ENCODE measurements around the gene HJURP. TPM values are rescaled to one million over a fixed set of nuclear protein-coding genes. Genes with fewer than 3 reads are reported as not detected.
"Not testable (repeated sequence)": the region's sequence is repeated elsewhere in the genome, so short reads cannot be mapped to it uniquely, and the experiment has no call there.

The HJURP gene
- total RNA-seq, 4 donors from 2014 or later = under 0.01 to 0.23 (median 0.19) TPM; not detected in 1

DNA sequence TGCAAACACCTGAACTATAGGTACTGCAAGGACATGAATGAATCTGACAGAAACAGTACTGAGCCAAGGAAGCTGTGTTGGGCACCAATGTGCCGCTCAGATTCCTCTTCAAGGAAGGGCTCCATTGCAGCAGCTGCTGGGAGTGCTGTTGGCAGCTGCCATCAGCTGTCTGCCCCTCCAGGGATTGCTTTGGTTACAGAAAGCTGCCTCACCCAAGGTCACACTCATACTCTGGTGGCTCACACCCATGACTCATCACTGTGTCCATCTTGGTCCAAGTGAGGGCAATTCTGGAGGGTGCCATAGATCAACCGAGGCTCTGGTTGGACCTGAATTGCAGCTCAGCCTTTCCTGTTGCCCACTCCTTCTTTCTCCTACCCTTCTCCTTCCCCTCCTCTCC is 38.5 kb upstream of the HJURP start:
- Histone ChIP-seq H3K36me3 (no peaks in the 10 kb centered on the region), H3K9me3 (no peaks in the 10 kb centered on the region), H3K4me3 (no peak overlapping the region), H3K27ac (replicated peaks in 1 of 4) (no peak overlapping the region), H3K27me3 (peaks cover 0 to 22% (median 0%) of the 10 kb centered on the region in 4 donors), H3K4me1 (no peaks in the 10 kb centered on the region)
- 92% methylated on average over 2 of the region's 2 CpGs for WGBS
- intact Hi-C loops (cut with DNase I) = no loop called here
- no peak for DNase-seq (ENCODE audit: extremely low spot score)
- no peak for TF ChIP-seq EP300 (IDR thresholded peaks at IDR 0.05)
- TF ChIP-seq POLR2A (IDR thresholded peaks at IDR 0.05; ENCODE audit: low read depth) = no peak
- no peak for TF ChIP-seq CTCF (IDR thresholded peaks at IDR 0.05)
- TF ChIP-seq POLR2AphosphoS5 (IDR thresholded peaks at IDR 0.05) = no peak

GRCh38 chr2:233882353-233882752 is 28.0 kb upstream of the HJURP start:
- Histone ChIP-seq H3K36me3 (no peaks in the 10 kb centered on the region), H3K27me3 (peaks cover 0 to 8% (median 0%) of the 10 kb centered on the region in 4 donors), H3K4me3 (no peak overlapping the region), H3K9me3 (peaks cover 0 to 19% (median 16%) of the 10 kb centered on the region in 4 donors), H3K4me1 (no peaks in the 10 kb centered on the region), H3K27ac (replicated peaks in 1 of 4) (no peak overlapping the region)
- TF ChIP-seq CTCF (IDR thresholded peaks at IDR 0.05) (no peak), POLR2AphosphoS5 (IDR thresholded peaks at IDR 0.05) (no peak), POLR2A (IDR thresholded peaks at IDR 0.05; ENCODE audit: low read depth) (no peak), EP300 (IDR thresholded peaks at IDR 0.05) (no peak)
- intact Hi-C loops (cut with DNase I) = no loop called here
- no peak for DNase-seq (ENCODE audit: extremely low spot score)

DNA sequence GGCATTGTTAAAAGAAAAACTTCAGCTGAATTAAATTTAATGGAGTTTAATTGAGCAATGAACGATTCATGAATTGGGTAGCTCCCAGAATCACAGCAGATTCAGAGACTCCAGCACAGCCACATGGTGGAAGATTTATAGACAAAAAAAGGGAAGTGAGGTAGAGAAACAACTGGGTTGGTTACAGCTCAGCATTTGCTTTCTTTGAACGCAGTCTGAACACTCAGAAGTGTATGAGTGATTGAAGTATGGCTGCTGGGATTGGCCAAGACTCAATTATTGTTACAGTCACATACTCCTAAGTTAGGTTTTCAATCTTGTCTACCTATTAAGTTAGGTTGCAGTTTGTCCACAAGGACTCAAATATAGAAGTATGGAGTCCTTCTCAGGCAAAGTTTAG is 17.8 kb upstream of the HJURP start:
- peaks cover 0 to 20% (median 4%) of the 10 kb centered on the region in 4 donors for H3K9me3 ChIP-seq
- H3K27ac ChIP-seq (replicated peaks in 1 of 4); intact Hi-C loops (cut with DNase I); H3K4me1 ChIP-seq; H3K4me3 ChIP-seq; DNase-seq (ENCODE audit: extremely low spot score); H3K36me3 ChIP-seq: not testable (repeated sequence)
- 40% methylated on average over 2 of the region's 2 CpGs for WGBS
- H3K27me3 ChIP-seq = peaks cover 0 to 26% (median 2%) of the 10 kb centered on the region in 4 donors

DNA sequence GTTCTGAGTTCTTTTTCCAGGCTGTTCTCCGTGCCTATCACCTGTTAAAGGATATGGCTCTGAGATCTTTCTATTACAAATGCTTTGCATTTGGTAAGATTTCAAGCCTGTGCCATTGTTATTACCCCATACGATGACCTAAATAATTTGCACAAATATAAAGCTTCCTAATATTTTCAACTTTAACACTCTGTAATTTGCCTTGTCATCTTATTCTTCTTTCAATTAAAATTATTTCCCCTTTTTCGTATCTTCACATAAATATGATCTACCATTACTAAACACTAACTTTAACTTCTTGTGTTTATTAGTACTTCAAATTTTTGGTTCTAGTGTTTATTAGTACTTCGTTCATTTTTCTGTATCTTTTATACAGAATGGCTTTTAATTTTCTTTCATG is 17.1 kb upstream of the HJURP start:
- DNase-seq (ENCODE audit: extremely low spot score) = no peak
- H3K9me3 ChIP-seq = peaks cover 0 to 13% (median 2%) of the 10 kb centered on the region in 4 donors
- no peak overlapping the region for H3K27ac ChIP-seq (replicated peaks in 1 of 4)
- no peak overlapping the region for H3K4me3 ChIP-seq
- H3K36me3 ChIP-seq = no peaks in the 10 kb centered on the region
- peaks cover 0 to 26% (median 2%) of the 10 kb centered on the region in 4 donors for H3K27me3 ChIP-seq
- WGBS = 61% methylated on average over 4 of the region's 4 CpGs
- no peak for TF ChIP-seq EP300 (IDR thresholded peaks at IDR 0.05)
- no peak for TF ChIP-seq POLR2AphosphoS5 (IDR thresholded peaks at IDR 0.05)
- TF ChIP-seq CTCF (IDR thresholded peaks at IDR 0.05) = no peak
- TF ChIP-seq POLR2A (IDR thresholded peaks at IDR 0.05; ENCODE audit: low read depth) = no peak
- intact Hi-C loops (cut with DNase I) = no loop called here
- no peaks in the 10 kb centered on the region for H3K4me1 ChIP-seq

DNA sequence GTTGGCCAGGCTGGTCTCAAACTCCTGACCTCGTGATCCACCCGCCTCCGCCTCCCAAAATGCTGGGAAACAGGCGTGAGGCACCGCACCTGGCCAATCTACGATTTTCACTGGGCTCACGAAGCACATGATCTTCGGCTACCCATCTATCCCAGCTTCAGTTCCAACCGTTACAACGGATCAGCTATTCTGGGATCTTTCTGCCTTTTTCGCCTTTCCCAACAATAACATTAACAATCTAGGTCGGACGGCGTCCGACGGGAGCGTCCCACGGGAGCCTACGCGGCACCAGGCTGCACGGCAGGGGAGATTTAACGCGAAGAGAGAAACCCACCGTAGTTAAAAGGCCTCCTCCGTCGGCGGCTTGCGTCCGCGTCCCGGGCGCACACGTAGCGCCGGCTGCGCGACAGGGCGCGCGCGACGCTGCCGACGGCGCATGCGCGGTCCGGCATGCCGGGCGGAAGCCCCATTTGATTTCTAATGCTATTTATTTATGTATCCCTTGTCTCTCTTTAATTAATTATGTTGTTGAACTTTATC is 13.7 kb upstream of the HJURP start, which contains the start of gene MSL3B:
MSL3B (minus strand) TSS at position 394 of the 540 bp plus-strand sequence.
- Histone ChIP-seq H3K4me1 (no peaks in the 10 kb centered on the region), H3K36me3 (no peaks in the 10 kb centered on the region), H3K27ac (replicated peaks in 1 of 4) (peak within 1 kb of the TSS in 3 of 4 donors; percentile 34 to 70 (median 69)), H3K4me3 (peak within 1 kb of the TSS; percentile 52 to 60 (median 55)), H3K9me3 (peaks cover 0 to 6% (median 2%) of the 10 kb centered on the region in 4 donors), H3K27me3 (peaks cover 0 to 12% (median 2%) of the 10 kb centered on the region in 4 donors)
- intact Hi-C loops (cut with DNase I) = no loop called here
- 4% methylated on average over 41 of the region's 50 CpGs for WGBS
- DNase-seq (ENCODE audit: extremely low spot score) = no peak
- TF ChIP-seq POLR2AphosphoS5 (IDR thresholded peaks at IDR 0.05) = peak; percentile 26 to 38
- no peak for TF ChIP-seq EP300 (IDR thresholded peaks at IDR 0.05)

DNA sequence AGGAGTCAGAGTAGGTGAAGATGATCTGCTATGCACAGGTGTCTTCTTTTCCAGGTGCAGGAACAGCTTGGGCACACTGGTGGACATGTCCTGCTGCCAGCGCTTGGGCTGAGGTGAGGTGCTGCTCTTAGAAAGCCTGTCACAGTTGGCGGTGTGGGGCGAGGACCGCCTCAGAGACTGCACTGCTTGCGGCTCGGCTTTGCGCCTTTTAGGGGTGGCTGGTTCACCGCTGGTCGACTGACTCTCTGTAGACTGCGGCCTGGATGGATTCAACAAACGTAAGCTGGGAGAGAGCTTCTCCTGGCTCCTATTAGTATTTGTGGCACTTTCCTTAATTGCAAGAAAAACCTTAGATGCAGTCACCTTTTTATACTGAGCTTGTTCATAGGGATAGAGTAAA is 12.1 kb upstream of the HJURP start:
- Histone ChIP-seq H3K27ac (replicated peaks in 1 of 4) (no peak overlapping the region), H3K36me3 (no peaks in the 10 kb centered on the region), H3K9me3 (peaks cover 0 to 6% (median 2%) of the 10 kb centered on the region in 4 donors), H3K27me3 (peaks cover 0 to 3% (median 0%) of the 10 kb centered on the region in 4 donors), H3K4me1 (no peaks in the 10 kb centered on the region), H3K4me3 (no peak overlapping the region)
- WGBS = 98% methylated on average over 11 of the region's 11 CpGs
- TF ChIP-seq POLR2AphosphoS5 (IDR thresholded peaks at IDR 0.05) (no peak), POLR2A (IDR thresholded peaks at IDR 0.05; ENCODE audit: low read depth) (no peak)
- DNase-seq (ENCODE audit: extremely low spot score) = peak; percentile 57
- intact Hi-C loops (cut with DNase I) = no loop called here

Data from esophagus muscularis mucosa (tissue), 4 donors.